ENCODE data around the gene GDA.
A peak's percentile ranks its signal among the peaks of the same experiment; 100 is the strongest.

GDA gene

DNA sequence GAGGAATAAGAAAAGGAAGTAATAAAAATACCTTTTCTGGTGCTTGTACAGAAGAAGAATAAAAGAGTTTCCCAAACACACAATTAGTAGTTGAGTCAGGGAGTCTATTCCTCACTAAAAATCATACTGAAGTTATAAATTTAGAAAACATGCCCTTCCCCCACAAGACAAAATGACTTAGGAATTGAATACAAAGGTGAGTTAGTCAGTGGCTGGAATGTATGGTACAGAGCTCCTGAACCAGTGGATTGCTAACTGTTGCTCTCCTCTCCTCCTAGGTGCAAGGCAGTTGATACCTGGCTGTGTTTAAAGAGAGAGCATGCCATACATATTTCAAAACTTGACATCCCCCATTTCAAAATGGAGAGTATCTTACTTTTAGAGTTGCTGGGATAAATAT lies 1.9 kb downstream of the GDA start:
- no peak for DNase-seq

DNA sequence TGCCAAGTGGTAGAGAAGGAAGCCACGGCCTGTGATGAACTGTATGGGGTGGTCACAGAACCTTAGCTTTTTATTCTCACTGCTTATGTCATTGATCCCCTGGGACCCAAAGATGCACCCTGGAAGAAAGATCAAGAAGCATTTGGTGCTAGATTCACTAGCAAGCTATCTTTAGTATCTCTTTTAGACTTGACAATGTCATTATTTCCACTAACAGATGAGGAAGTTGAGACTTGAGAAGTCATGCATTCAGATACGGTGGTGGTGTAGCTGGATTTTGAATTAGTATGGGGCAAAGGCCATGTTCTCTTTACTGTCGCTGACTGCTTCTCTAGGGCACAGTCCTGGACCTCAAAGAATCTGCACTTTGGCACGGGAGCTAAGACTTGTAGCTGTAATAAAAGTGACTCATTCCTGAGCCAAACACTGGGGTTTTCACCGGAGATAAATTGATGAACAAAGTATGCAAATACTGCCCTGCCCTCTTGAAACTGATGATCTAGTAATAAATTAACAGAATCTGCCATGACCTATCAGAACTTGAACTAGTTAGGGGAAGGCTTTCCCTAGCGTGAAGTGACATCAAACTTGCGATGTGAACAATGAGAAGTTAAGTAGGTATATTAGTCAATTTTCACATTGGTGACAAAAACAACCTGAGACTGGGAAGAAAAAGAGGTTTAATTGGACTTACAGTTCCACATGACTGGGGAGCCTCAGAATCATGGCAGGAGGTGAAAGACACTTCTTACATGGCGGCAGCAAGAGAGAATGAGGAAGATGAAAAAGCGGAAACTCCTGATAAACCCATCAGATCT lies 5.4 kb downstream of the GDA start:
- DNase-seq: no peak

DNA sequence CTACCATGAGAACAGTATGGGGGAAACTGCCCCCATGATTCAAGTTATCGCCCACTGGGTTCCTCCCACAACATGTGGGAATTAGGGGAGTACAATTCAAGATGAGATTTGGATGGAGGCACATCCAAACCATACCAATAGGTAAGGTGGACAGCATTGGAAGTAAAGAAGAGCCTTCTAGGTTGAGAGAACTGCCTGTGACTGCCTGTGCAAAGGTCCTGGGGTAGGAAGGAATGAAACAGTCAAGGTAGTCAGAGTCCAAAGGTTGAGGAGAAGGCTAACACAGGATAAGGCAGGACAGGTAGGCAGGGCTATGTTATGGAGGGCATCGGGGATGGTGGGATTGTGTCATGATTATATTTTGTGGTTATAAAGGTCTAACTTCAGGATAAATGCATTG lies 6.1 kb downstream of the GDA start:
- DNase-seq: no peak

DNA sequence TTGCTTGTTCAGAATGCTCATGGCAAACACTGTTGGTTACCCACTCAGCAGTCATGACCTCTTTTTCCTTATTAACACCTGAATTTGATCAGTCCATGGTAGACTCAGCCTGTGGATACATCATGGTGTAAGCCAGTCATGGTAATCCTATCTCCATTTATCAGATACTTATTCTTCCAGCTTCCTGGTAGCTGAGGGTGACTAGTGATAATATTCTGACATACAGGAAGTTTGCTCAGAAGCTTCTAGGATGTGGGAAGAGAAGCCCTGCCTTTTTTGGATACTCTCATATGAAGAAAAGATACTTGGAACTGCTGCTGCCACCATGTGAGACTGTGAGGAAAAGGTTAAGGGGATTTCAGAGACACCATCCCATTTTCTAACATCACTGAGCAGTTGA lies 7.3 kb downstream of the GDA start:
- DNase-seq: no peak

DNA sequence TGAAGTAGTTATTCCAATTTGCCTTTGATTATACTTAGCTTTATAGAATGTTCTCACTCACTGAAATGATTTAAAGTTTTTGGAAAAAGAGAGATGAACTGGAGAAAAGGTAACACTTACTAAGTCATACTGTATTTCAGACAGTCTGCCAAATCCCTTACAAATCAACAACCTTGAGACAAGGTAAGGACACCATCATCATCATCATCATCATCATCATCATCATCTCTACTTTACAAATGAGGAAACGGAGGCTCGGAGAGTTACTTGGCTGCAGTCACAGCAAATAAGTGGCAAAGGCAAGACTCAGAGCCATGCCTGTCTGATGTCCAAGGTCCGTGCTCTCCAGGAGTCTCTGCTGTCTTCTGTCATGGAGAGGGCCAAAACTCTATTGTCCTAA lies 9.4 kb downstream of the GDA start:
- no peak for DNase-seq

DNA sequence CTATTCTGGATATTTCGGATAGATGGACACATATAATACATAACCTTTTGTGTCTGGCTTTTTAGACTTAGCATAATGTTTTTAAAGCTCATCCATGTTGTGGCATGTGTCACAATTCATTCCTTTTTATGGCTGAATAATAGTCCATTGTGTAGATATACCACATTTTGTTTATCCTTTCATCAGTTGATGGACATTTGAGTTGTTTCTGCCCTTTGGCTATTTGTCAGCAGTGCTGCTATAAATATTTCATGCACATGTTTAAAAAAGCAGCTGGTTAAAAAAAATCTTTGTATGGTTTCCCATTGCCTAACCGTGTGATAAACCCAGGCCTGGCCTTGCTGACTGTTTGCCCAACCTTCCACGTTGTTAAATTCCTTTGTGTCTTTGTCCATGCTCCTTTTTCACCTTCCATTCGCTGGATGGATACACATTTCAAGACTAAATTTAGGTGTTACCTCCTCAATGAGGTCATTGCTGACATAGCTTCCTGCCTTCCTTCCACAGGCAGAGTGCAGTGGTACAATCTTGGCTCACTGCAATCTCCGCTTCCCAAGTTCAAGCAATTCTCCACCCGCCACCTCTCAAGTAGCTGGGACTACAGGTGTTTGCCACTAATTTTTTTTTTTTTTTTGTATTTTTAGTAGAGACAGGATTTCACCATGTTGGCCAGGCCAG lies 11.3 kb downstream of the GDA start:
- DNase-seq: no peak

DNA sequence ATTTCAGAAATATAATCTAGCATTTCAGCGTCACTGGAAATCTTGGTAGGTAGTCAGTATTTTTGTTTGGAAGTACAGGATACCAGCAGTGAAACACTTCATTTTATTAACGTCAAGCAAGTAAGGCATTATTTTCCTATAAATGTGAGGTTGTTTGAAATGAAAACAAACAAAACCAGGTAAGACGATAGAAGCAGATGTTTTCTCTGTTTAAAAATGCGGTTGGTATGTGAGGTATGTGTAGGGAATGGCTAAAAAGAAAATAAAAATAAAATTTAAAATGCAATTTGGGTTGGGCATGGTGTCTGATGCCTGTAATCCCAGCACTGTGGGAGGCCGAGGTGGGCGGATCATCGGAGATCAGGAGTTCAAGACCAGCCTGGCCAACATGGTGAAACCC lies 16.1 kb downstream of the GDA start:
- no peak for DNase-seq

DNA sequence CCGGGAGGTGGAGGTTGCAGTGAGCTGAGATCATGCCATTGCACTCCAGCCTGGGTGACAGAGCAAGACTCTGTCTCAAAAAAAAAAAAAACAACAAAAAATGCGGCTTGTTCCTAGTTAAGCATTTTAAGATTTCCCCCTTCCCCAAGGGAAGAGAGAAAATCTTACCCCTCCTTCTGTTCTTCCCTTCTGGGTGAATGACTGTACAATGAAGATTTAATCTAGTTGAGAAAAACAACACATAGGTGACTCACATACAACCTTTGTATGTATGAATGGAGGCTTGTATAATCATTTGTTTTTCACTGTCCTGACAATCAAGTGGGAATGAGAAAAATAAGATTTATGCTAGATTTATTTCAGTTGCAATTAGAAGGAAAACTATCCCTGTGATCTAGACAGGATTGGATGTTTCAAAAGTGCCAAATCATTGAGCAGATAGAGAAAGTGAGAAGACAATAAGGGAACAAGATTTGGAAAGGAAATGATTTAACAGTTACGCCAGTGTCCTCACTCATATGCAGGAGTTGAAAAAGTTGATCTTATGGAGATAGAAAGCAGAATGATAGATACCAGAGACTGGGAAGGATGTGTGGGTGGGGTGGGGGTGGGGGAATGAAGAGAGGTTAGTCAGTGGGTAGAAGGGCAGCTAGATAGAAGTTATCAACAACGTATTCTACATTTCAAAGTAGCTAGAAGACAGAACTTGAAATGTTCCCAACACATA lies 16.7 kb downstream of the GDA start:
- no peak for DNase-seq

DNA sequence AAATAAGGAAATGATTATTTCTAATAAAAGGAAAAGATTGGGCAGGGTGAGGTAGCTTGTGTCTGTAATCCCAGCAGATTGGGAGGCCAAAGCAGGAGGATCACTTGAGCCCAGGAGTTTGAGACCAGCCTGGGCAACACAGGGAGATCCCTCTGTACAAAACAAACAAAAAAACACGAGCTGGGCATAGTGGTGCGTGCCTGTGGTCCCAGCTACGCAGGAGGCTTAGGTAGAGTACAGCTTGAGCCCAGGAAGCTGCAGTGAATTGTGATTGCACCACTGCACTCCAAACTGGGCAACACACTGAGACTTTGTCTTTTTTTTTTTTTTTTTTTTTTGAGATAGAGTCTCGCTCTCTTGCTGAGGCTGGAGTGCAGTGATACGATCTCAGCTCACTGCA lies 18.8 kb downstream of the GDA start:
- no peak for DNase-seq

DNA sequence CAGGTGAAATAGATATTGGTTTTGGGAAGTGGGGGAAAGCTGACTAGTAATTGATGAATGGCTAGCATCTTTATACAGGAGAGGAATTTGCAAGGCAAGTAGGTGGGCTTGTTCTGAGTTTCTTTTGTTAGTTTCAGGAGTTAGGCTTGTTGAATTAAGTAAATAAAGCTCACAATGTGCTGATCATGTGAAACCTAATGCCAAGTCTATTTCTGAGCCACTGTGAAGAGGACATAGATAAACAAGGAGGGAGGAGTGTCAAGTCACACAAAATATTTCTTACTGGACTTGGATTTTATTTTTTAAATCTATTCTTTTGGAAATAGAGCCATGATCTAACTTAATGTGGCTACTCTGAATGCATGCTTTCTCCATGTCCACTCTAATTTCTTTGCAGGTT lies 19.9 kb downstream of the GDA start:
- DNase-seq: no peak

DNA sequence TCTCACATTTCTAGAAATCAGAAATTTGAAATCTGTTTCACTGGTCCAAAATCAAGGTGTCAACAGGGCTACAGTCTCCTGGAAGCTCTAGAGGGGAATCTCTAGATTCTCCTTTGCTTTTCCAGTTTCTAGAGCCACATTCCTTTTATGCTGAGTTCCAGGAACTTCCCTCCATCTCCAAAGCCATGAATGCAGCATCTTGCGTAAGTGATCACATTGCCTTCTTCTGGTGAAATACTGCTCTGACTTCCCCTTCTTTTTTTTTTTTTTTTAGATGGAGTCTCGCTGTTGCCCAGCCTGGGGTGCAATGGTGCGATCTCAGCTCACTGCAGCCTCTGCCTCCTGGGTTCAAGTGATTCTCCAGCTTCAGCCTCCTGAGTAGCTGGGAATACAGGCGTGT lies 23.8 kb downstream of the GDA start:
- no peak for DNase-seq

DNA sequence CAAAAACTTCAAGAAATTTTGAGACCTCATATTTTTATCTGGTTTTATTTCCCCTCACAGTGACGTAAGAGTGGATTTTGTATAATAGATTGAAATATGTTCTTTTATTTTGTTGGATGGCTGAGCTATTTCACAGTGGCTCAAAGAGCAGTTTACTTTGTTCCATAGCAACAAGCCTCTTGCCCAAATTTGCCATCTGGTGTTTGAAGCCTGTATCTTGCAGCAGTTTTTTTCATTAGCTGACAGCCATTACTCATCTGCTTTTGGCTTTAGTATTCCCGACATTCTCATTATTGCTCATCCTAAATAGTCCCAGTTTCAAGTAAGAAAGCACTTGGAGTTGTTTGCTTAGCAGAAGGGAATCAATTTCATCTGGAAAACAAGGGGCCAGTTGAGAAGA lies 36.3 kb downstream of the GDA start:
- DNase-seq: peak; percentile 84

DNA sequence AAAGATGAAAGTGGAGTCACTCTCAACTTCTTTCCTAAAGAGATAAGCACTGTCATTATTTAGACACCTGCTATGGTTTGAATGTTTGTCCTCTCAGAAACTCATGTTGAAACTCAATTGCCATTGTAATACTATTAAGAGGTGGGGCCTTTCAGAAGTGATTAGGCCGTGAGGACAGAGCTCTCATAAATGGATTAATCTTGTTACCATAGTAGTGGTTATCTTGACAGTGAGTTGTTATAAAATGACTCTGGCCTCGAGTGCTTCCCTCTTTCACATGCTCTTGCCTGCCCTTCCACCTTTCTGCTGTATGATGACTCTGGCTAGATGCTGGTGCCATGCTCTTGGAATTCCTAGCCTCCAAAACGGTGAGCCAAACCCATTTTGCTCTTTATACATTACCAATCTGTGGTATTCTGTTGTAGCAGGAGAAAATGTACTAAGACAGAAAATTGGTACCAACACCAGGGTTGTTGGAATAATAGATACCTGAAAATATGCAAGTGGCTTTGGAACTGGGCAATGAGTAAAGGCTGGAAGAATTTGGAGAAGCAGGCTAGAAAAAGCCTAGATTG lies 38.0 kb downstream of the GDA start:
- DNase-seq: no peak

DNA sequence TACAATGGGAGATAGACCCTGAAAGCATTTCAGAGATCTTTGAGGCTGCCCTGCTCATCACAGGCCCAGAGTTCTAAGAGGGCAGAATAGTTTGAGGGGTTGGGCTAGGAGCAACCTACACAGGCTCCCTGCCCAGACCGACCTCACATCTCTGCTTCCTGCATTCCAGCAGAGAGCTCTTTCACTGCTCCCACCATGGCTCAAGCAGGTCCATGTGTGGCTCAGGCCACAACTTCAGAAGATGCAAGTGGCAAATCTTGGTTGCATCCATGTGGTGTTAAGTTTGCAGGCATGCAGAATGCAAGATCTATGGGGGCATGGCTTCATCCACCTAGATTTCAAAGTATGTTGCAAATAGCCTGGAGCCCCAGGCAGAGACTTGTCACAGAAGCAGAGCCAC lies 39.0 kb downstream of the GDA start:
- DNase-seq: no peak

DNA sequence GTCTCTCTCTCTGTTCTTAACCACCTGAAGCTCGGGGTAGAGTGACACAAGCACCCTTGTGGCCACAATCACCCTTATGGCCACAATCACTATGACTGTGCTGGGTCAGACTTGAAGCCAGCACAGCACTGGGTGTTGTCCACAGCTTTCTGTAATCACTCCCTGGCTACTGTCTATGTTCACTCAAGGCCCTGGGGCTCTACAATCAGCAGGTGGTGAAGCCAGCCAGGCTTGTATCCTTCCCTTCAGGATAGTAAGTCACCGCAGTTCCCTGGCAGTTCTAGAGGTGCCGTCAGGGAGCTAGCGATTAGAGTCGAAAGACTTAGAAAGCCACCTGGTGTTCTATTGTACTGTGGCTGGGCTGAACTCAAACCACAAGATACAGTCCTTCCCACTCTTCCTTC lies 44.2 kb downstream of the GDA start:
- DNase-seq: no peak

DNA sequence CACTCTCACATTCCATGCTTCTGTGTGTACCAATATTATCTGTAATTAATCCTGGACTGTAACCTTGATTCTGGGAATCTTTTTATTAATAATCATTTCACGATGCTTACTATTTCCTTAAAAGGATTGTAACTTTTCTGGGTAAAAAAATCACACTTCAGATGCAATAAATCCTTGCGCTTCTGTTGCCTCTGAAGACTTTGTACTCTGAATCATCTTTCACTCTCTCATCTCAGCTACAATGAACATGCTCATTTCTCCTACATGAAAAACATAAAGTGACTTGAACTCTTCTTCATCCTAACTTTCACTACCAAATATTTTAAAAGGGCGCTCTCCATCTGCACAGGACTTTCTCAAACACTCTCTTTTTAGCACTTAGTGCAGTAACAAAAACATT lies 50.0 kb downstream of the GDA start:
- DNase-seq: no peak

DNA sequence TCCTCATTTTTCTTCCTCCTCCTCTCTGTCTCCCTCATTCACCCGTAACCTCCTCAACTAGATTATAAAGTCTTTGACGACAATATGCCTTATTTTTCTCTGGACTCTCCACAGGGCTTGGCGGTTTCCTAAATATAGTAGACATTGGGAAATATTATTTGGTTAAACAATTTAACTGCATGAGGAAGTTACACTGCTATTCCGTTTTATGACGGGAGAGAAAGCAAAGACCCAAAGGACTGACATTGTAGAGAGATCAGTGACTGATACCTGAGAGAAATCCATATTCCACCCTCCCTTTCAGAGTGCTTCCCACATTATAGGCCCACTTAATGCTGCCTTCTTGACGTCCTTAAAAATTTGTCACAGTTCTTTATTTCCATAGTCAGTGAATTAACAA lies 51.2 kb downstream of the GDA start:
- no peak for DNase-seq

DNA sequence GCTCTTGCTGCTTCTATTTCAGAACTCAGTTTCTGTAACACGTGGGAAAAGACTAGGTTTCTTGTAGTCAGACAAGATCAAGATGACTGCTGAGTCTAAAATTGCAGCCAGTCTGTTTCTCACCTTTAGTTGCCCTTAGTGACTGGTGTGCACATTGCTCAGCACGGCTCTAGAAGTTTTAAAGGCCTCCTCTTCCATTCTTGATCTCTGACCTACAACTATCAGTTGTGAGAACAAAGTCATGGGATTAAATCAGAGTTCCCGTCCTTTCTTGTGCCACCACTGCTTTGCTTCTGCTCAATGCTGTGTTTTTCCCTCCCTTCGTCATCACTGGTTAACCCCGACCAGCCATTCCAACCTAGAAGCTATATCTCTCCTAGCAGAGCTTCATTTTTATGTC lies 52.8 kb downstream of the GDA start:
- no peak for DNase-seq

DNA sequence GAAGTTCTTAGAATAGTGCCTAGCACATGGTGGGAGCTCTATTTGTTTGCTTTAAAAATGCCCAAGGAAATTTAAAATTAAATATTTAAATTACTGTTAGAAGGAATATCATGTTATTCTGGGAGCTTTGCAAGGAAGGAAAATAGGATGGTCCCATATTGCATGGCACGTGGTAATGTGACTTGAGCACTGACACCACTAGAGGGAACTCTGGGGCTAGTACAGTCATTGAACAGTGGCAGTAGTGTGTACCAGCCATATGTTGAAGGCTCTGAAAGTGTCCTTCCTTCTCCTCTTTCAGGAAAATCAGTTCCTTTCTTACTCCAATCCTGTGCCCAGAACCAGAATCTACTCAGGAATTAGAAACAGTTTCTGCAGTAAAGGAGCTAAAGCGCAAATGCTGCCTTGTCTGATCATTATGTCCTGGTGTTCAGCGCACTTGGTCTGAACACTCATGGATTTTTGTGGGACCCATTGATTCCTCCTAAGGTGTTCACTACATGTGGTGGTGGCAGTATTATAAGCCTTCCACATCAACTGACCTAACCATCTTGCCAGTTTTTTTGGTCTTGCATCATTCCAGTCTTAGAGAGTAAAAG lies 54.1 kb downstream of the GDA start:
- DNase-seq: no peak

DNA sequence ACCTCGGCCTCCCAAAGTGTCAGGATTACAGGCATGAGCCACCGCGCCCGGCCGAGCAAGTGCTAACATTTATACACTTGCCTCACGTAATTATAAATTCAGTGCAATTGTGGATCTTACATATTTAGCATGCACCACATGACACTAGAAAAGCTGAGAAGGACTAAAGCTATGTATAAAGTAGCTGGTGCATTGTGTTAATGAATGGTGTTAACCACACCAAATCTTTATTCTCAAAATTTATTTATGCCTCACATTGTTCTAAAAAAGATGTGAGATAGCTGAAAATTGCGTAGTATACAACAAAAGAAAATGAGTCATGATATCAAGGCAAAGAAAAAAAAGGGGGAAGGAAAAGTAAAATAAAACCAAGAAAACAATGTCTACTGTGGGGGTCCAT lies 54.8 kb downstream of the GDA start:
- no peak for DNase-seq

DNA sequence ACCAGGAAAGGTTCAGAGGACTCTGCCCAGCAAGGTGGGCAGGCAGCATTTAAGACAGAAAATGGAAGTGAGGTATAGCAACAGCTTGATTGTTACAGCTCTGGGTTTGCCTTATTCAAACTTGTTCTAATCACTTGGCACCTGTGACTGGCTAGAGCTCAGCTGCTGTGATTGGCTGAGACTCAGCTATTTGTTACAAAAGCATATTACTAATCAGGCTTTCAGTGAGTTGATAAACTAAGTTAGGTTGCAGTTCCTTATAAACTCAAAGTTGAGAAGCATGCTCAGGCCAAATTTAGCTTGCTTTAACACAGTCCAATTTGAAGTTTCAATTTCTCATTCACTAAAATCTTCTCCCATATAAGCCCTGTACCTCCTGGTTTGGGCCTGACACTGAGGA lies 56.3 kb downstream of the GDA start:
- no peak for DNase-seq

DNA sequence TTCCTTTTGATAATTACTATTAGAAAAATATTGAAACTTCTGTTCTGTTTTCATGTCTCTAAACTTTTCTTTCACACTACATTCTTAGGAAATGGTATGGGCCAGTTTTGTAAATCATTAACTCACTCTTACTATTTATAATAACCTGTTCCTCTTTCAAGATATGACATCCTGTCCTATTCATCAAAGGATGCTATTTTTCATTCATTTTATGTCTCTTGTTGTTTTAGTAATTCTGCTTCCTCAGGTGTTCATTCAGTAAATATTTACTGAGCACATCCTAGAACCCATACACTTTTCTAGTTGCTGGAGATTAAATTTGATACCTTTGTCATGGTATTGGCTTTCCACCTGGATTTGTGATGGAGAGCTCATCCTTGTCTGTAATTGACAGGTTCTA lies 58.0 kb downstream of the GDA start:
- DNase-seq: no peak

DNA sequence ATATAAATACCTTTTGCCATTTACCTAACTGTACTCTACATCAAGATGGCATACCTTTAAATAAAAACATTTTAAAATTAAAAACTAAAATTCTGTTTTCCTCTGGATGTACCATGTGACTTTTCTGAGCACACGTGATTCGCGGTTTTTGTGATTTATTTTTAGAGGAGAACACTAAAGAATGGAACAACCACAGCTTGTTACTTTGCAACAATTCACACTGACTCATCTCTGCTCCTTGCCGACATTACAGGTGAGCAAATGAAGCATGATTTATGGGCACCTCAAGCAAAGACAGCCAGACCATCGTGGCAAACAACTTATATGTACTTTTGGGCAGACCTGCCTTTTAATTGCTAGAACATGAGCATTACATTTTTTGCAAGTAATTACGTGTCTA lies 61.3 kb downstream of the GDA start:
- DNase-seq: no peak

All from NCI-H446 treated with DMSO at 0.1 percent for 48 hours (cell line).